HG02970 (cell line): ENCODE results near the gene CLSTN3.
"Not testable (repeated sequence)": the region's sequence is repeated elsewhere in the genome, so short reads cannot be mapped to it uniquely, and the experiment has no call there.

ENCODE experiments used
- ATAC-seq: cut with Tn5 transposase; IDR thresholded peaks from one replicate; pipeline ENCODE4 v1.9.1; 2021; ENCODE audit warnings: mild to moderate bottlenecking, moderate library complexity, moderate number of reproducible peaks; ENCODE audit not compliant: unreplicated experiment, low FRiP score

The CLSTN3 gene

DNA sequence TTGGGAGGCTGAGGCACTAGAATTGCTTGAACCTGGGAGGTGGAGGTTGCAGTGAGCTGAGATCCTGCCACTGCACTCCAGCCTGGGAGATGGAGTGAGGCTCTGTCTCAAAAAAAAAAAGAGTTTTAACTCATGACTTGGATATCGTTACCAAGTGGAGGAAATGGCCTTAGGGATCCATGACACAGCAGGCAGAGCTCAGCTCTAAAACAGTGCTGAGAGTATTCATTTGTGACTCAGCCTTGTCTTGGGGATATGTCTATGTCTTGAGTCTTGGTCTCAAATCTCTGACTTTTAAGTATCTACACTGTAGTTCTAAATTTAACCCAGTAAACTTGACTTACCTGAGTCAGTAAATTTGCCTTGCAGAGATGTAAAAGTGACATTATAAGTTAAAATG, 50.5 kb downstream of the CLSTN3 start:
- no peak for ATAC-seq

DNA sequence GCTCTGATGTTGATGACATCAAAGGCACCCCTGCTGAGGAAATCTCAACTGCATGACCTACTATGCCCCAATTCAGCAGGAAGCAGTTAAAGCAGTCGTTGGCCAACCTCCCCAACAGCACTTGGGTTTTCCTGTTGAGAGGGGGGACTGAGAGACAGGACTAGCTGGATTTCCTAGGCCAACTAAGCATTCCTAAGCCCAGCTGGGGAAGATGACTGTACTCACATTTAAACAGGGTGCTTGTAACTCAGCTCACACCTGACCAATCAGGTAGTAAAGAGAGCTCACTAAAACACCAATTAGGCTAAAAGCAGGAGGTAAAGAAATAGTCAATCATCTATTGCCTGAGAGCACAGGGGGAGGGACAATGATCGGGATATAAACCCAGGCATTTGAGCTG, 55.9 kb downstream of the CLSTN3 start:
- not testable (repeated sequence) for ATAC-seq

DNA sequence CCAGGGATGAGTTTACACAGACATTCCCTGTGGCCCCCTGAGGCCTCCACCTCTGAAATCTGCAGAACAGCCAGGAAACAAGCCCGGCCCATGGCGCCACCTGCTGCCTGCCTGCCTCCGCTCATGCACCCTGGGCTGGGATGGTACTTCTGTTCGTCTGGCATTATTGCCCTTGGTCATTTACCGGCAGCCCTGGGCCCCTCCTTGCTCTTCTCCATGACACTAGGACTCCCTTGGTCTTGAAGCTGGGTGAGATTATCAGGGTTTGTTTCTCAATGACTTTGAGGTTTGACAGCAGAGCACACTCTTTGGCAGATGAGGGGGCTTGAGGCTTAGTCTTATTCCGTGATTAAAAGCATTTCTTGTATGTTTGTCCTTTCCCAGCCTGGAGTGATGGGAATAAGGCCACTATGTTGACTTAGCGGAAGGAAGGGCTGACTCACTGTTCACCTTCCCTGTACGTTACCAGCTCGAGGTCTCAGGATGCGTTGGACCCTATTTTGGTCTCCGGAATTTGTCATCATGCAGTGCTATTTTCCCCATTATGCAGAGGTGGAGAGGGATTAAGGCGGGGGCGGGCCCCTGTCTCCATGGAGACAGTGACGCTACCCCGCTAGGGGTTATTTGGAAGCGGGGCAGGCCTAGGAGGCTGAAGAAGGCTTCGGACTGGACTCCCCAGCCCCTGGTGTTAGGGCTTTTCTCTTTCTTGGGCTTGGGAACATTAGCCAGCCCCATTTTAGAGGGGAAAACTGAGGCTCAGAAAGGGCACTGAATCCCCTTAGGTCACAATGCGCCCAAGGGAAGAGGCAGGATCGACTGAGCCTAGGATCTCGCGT, 58.6 kb downstream of the CLSTN3 start:
- ATAC-seq, result peak; percentile 24

- ATAC-seq, result peak; percentile 88
These were observed 59.5 kb downstream of the CLSTN3 start, which contains the start of gene PEX5 for GRCh38 chr12:7189398-7190267. Gene PEX5 (plus strand): TSS chr12:7189686. CDS start chr12:7190378, 692 bp downstream.

DNA sequence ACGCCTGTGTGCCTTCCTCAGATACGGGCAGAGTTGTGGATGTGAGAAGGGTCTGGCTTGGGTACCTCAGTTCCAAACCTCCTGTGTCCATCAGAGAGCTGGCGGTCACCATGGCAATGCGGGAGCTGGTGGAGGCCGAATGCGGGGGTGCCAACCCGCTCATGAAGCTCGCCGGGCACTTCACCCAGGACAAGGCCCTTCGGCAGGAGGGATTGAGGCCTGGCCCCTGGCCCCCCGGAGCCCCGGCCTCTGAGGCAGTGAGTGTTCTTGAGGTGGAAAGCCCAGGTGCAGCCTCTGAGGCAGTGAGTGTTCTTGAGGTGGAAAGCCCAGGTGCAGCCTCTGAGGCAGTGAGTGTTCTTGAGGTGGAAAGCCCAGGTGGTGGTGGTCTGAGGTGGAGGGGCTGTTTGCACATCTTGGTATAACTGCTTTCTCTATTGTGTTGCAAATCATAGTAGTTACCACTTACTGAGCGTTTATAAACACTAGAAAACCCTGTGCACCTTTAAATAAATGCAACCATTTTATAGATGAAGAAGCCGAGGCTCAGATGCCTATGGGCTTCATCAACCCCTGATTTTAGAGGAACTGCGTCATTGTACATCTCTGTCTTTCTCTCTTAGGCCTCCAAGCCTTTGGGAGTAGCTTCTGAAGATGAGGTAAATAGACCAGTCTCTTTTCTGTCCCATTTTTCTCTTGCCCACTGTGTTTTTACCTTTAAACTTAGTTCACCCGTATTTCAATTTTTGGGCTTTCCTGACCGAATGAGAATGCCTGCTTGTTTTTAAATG, 60.3 kb downstream of the CLSTN3 start:
- ATAC-seq, result no peak

DNA sequence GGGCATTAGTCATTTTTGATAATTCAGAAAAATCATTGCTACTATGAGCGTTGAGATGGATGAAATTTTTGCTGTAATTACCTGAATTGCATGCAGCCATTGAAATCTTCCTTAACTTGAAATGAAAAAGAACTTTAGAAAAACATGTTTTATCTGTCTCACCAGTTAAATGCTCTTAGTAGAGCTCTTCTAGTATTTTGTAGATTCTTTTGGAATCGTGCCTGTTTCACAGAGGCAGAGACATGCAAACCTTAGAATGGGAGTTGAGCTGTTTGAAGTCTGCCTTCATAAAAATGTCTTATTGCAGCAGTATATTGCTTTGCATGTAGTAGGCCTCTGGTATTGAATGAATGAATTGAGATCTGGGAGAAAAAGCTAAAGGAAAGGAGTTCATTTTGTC, 63.5 kb downstream of the CLSTN3 start:
- ATAC-seq, result no peak

- no peak for ATAC-seq
These were observed 67.7 kb downstream of the CLSTN3 start for GRCh38 chr12:7197841-7198240.

GRCh38 chr12:7203109-7203508, 72.9 kb downstream of the CLSTN3 start:
- ATAC-seq, result no peak

DNA sequence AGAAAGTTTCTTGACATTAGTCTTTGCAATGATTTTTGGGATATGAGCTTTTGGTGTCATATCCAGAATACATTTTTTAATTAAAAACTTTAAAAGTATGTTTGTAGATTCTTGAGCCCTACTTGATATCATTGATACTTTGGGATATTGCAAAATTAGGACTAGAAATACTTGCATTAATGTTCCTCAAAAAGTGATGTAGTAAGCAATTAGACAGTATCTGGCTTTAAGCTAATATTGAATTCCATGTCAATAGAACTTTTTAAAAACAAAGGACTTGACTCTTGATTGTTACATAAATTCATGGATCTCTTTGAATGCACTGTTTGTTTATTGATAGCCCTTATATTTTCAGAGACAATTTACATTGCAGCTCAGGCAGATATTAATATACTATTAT, 74.9 kb downstream of the CLSTN3 start:
- no peak for ATAC-seq

DNA sequence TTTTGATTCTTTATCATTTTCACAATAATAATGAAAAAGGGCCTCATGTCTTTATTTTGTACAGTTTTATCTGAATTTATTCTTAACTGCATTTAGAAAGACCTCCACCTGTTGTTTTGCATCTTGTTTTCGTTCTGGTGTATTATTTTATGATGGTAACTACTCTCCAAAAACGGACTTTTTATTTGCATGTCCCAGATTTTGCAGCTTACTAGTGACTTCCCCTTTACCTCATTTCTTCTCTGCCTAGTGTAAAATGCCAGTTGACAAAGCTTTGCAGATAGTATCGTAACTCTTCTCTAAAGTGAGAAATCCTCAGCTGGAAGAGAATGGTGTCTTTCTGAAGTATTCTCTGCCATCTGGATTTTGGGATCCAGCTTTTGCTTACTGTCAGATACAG, 76.5 kb downstream of the CLSTN3 start:
- no peak for ATAC-seq

DNA sequence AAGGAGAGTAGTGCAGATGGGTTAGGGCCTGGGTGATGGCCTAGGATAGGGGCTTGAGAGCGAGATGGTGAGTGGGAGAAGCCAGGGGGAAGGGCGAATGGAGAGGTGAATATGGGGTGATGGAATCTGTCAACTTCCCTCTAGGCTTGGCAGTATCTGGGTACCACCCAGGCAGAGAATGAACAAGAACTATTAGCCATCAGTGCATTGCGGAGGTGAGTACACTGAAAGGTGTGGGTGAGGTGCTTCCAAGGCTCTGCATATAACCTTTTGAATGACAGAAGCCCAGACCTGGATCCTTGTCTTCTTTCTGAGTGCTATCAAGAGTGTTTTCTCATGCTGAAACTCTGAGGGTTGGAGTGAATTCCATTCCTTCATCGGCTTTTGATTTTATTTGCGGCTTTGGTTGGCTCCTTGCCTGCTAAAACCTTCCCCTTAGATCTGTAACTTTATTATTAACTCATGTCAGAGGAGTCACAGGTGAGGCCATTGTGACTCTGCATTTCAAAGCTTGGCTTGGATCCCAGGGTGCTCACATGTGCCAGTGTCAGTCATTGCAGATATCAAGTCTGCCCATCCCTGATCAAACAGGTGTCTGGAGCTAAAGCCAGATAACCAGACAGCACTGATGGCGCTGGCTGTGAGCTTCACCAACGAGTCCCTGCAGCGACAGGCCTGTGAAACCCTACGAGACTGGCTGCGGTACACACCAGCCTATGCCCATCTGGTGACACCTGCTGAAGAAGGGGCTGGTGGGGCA, 77.9 kb downstream of the CLSTN3 start:
- no peak for ATAC-seq
